T-helper 1 cell (primary cell): ENCODE results near the gene MAN1C1.
"Not testable (repeated sequence)": the region's sequence is repeated elsewhere in the genome, so short reads cannot be mapped to it uniquely, and the experiment has no call there.

Source experiments
- DNase-seq, 5 donors: peaks; one replicate each; pipeline ENCODE4 v3.0.0-alpha.2; 2012 to 2020

MAN1C1 gene

GRCh38 chr1:25718732-25719131, 102.1 kb downstream of the MAN1C1 start:
- DNase-seq = no peak

GRCh38 chr1:25720624-25721023, 104.0 kb downstream of the MAN1C1 start:
- DNase-seq = no peak

- DNase-seq = no peak
Measured at GRCh38 chr1:25723250-25723880, 106.8 kb downstream of the MAN1C1 start.

- no peak for DNase-seq
Measured at GRCh38 chr1:25724201-25724600, 107.6 kb downstream of the MAN1C1 start.

GRCh38 chr1:25724966-25725365, 108.4 kb downstream of the MAN1C1 start:
- no peak for DNase-seq

GRCh38 chr1:25725482-25725881, 108.9 kb downstream of the MAN1C1 start:
- DNase-seq = no peak

- no peak for DNase-seq
Measured at GRCh38 chr1:25727088-25727487, 110.5 kb downstream of the MAN1C1 start.

GRCh38 chr1:25727635-25728286, 111.2 kb downstream of the MAN1C1 start:
- no peak for DNase-seq

- DNase-seq = no peak
Measured at GRCh38 chr1:25728301-25728935, 111.8 kb downstream of the MAN1C1 start.

GRCh38 chr1:25729045-25729444, 112.5 kb downstream of the MAN1C1 start:
- no peak for DNase-seq

GRCh38 chr1:25729790-25730644, 113.4 kb downstream of the MAN1C1 start:
- no peak for DNase-seq

- DNase-seq = no peak
Measured at GRCh38 chr1:25731148-25731547, 114.6 kb downstream of the MAN1C1 start.

- no peak for DNase-seq
Measured at GRCh38 chr1:25731626-25732370, 115.2 kb downstream of the MAN1C1 start.

GRCh38 chr1:25732821-25733220, 116.2 kb downstream of the MAN1C1 start:
- no peak for DNase-seq

GRCh38 chr1:25733271-25733670, 116.7 kb downstream of the MAN1C1 start:
- no peak for DNase-seq

GRCh38 chr1:25734991-25735390, 118.4 kb downstream of the MAN1C1 start:
- DNase-seq = not testable (repeated sequence)

- no peak for DNase-seq
Measured at GRCh38 chr1:25735956-25736529, 119.5 kb downstream of the MAN1C1 start.

- DNase-seq = no peak
Measured at GRCh38 chr1:25737130-25737529, 120.5 kb downstream of the MAN1C1 start.

- DNase-seq = no peak
Measured at GRCh38 chr1:25738499-25738898, 121.9 kb downstream of the MAN1C1 start.

- DNase-seq = no peak
Measured at GRCh38 chr1:25739341-25739740, 122.8 kb downstream of the MAN1C1 start.

- DNase-seq = no peak
Measured at GRCh38 chr1:25740071-25740470, 123.5 kb downstream of the MAN1C1 start.

- DNase-seq = no peak
Measured at GRCh38 chr1:25742316-25742715, 125.7 kb downstream of the MAN1C1 start.
